Neural cell (in vitro differentiated cells): ENCODE results near the gene KCTD13.
"Not testable (repeated sequence)": the region's sequence is repeated elsewhere in the genome, so short reads cannot be mapped to it uniquely, and the experiment has no call there.

Source experiments
- CTCF ChIP-seq: fragments of 450-650 bp; IDR thresholded peaks from 2 replicates; pipeline ENCODE4 v1.5.1; 2014; ENCODE audit warnings: antibody characterized with exemption, mild to moderate bottlenecking, moderate library complexity; ENCODE audit not compliant: poor library complexity, severe bottlenecking
- EP300 ChIP-seq: fragments of 450-650 bp; conservative IDR thresholded peaks from 2 replicates; pipeline ENCODE4 v1.6.1; 2014; ENCODE audit warnings: antibody characterized with exemption, mild to moderate bottlenecking, moderate library complexity; ENCODE audit not compliant: poor library complexity, severe bottlenecking
- EZH2 ChIP-seq: fragments of 200-600, 300-800 bp; shearing (Covaris generic), sonication (generic); IDR thresholded peaks from 2 replicates; pipeline ENCODE4 v1.6.1; 2014; ENCODE audit warnings: antibody characterized with exemption, low read length, borderline replicate concordance, mild to moderate bottlenecking; ENCODE audit not compliant: insufficient read depth, poor library complexity, severe bottlenecking
- MXI1 ChIP-seq: fragments of 450-650 bp; conservative IDR thresholded peaks from 2 replicates; pipeline ENCODE4 v1.6.1; 2014; ENCODE audit warnings: antibody characterized with exemption, mild to moderate bottlenecking; ENCODE audit not compliant: poor library complexity, severe bottlenecking
- POLR2AphosphoS5 ChIP-seq: IDR thresholded peaks from 2 replicates; pipeline ENCODE4 v1.6.1; 2012
- RAD21 ChIP-seq: fragments of 450-650 bp; conservative IDR thresholded peaks from 2 replicates; pipeline ENCODE4 v1.6.1; 2014; ENCODE audit warnings: antibody characterized with exemption, mild to moderate bottlenecking, moderate library complexity
- SMC3 ChIP-seq: fragments of 450-650 bp; conservative IDR thresholded peaks from 2 replicates; pipeline ENCODE4 v1.6.1; 2014; ENCODE audit warnings: antibody characterized with exemption, mild to moderate bottlenecking, moderate library complexity; ENCODE audit not compliant: poor library complexity
- TAF1 ChIP-seq: IDR thresholded peaks from 2 replicates; pipeline ENCODE4 v1.6.1; 2012; ENCODE audit warnings: low read depth

GRCh38 chr16:29909851-29910250, 16.2 kb downstream of the KCTD13 start:
- not testable (repeated sequence) for TF ChIP-seq CTCF, RAD21, TAF1, EZH2, POLR2AphosphoS5, EP300, MXI1, SMC3
